ENCODE measurements around the gene SNED1.

SNED1 gene

DNA sequence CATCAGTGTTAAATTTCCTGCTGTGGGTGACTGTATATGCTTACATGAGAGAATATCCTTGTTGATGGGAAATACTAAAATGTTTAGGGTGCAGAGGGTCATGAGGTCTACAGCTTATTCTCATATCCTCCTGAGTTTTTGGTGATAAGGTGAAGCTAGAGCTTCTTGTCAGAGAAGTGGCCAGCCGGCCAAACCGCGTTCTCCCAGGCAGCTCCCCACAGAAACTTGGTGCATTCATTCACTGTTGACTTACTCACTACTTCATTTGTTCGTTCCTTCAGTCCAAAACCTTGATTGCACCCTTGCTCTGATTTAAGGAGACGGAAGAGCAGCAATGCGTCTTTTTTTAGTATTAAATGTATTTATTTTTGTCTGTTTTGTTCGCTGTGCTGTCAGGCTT lies 8.7 kb downstream of the SNED1 start:
- no peak for TF ChIP-seq ZBTB48 (tag by site-specific recombination; IDR thresholded peaks at IDR 0.05)
- no peak for TF ChIP-seq ZNF23 (tag by site-specific recombination; IDR thresholded peaks at IDR 0.05; ENCODE audit: borderline replicate concordance)
- TF ChIP-seq ZNF777 (tag by site-specific recombination; IDR thresholded peaks at IDR 0.05; ENCODE audit: borderline replicate concordance): no peak
- no peak for TF ChIP-seq ZNF155 (tag by site-specific recombination; IDR thresholded peaks at IDR 0.05)
- TF ChIP-seq, protein P1, sequence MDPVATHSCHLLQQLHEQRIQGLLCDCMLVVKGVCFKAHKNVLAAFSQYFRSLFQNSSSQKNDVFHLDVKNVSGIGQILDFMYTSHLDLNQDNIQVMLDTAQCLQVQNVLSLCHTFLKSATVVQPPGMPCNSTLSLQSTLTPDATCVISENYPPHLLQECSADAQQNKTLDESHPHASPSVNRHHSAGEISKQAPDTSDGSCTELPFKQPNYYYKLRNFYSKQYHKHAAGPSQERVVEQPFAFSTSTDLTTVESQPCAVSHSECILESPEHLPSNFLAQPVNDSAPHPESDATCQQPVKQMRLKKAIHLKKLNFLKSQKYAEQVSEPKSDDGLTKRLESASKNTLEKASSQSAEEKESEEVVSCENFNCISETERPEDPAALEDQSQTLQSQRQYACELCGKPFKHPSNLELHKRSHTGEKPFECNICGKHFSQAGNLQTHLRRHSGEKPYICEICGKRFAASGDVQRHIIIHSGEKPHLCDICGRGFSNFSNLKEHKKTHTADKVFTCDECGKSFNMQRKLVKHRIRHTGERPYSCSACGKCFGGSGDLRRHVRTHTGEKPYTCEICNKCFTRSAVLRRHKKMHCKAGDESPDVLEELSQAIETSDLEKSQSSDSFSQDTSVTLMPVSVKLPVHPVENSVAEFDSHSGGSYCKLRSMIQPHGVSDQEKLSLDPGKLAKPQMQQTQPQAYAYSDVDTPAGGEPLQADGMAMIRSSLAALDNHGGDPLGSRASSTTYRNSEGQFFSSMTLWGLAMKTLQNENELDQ (tag by site-specific recombination; IDR thresholded peaks at IDR 0.05; ENCODE audit: low read depth): no peak
- no peak for TF ChIP-seq ZNF391 (tag by site-specific recombination; IDR thresholded peaks at IDR 0.05; ENCODE audit: borderline replicate concordance, low read depth)
- TF ChIP-seq ZNF626 (tag by site-specific recombination; IDR thresholded peaks at IDR 0.05): no peak
- no peak for TF ChIP-seq YY1 (tag by site-specific recombination; IDR thresholded peaks at IDR 0.05)
- TF ChIP-seq, protein P2, sequence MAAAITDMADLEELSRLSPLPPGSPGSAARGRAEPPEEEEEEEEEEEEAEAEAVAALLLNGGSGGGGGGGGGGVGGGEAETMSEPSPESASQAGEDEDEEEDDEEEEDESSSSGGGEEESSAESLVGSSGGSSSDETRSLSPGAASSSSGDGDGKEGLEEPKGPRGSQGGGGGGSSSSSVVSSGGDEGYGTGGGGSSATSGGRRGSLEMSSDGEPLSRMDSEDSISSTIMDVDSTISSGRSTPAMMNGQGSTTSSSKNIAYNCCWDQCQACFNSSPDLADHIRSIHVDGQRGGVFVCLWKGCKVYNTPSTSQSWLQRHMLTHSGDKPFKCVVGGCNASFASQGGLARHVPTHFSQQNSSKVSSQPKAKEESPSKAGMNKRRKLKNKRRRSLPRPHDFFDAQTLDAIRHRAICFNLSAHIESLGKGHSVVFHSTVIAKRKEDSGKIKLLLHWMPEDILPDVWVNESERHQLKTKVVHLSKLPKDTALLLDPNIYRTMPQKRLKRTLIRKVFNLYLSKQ (tag by site-specific recombination; IDR thresholded peaks at IDR 0.05; ENCODE audit: borderline replicate concordance): no peak
- no peak for TF ChIP-seq PRDM1 (tag by site-specific recombination; IDR thresholded peaks at IDR 0.05)
- no peak for TF ChIP-seq GLI4 (tag by site-specific recombination; IDR thresholded peaks at IDR 0.05)
- TF ChIP-seq, protein P3, sequence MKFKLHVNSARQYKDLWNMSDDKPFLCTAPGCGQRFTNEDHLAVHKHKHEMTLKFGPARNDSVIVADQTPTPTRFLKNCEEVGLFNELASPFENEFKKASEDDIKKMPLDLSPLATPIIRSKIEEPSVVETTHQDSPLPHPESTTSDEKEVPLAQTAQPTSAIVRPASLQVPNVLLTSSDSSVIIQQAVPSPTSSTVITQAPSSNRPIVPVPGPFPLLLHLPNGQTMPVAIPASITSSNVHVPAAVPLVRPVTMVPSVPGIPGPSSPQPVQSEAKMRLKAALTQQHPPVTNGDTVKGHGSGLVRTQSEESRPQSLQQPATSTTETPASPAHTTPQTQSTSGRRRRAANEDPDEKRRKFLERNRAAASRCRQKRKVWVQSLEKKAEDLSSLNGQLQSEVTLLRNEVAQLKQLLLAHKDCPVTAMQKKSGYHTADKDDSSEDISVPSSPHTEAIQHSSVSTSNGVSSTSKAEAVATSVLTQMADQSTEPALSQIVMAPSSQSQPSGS (tag by site-specific recombination; IDR thresholded peaks at IDR 0.05; ENCODE audit: low read depth): no peak
- TF ChIP-seq ZNF175 (tag by site-specific recombination; IDR thresholded peaks at IDR 0.05): no peak
- no peak for TF ChIP-seq ZNF202 (tag by site-specific recombination; IDR thresholded peaks at IDR 0.05; ENCODE audit: borderline replicate concordance)
- no peak for TF ChIP-seq ZBTB7A (tag by site-specific recombination; IDR thresholded peaks at IDR 0.05; ENCODE audit: low read depth)
- no peak overlapping the region for H3K27ac ChIP-seq (ENCODE audit: extremely low read depth, low read depth, low read length)
- no peak overlapping the region for H3K4me3 ChIP-seq (ENCODE audit: low read depth, low read length)
- POLR2A ChIA-PET: no interaction called here
- no peaks in the 10 kb centered on the region for H3K9me3 ChIP-seq (ENCODE audit: control insufficient read depth, insufficient read depth, low read depth, low read length)
- CTCF ChIA-PET: no interaction called here
- H3K4me1 ChIP-seq (ENCODE audit: control insufficient read depth, insufficient read depth, low read length): peaks cover 11% of the 10 kb centered on the region
- peaks cover 0 to 3% of the 10 kb centered on the region in 2 experiments; a peak in 1 of 3 replicates for H3K36me3 ChIP-seq (ENCODE audit: control insufficient read depth in 2 of 2, insufficient read depth in 1 of 2, low read length in 2 of 2)

DNA sequence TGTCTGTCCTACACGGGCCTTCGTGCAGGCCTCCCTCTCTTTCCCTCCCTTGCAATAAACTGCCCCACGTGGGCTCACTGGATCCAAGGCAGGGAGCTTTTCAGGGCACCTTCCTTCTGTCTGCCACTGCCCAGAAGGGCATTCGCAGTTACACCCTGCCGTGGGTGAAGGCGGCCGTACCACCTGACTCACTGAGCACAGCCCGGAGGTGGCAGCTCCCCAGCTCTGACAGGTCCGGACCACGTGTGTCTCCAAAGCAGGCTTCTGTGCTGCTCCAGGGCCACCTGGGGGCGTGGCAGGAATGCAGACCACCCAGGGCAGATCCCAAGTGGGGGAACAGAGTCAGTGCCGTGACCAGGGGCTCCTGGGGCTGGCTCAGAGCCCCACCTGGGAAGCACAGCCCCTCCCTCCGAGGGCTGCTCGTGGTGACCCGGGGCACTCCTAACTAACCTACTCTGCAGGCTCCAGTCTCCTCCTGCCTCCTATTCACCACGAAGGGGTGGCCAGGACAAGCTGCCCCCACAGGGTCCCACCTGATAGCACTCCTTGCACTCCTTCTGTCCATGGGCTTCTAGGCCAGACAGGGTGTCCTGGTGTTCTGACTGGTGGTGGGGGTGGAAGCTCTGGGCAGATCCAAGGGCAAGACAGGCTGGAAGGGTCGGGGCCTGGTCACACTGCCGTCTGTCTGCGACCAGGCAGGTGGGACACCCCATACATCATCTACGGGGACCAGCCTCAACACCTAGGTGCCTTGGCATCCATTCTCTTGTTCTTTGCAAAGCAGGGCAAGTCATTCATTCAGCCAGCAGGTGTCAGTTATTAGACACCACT lies 9.7 kb downstream of the SNED1 start:
- ChIA-PET POLR2A (no interaction called here), CTCF (interaction anchor here (1.1 kb wide), 1 partner anchor 94 kb away, joined by 4 read pairs; no protein-coding TSS in a partner anchor)
- peaks cover 11% of the 10 kb centered on the region for H3K4me1 ChIP-seq (ENCODE audit: control insufficient read depth, insufficient read depth, low read length)
- TF ChIP-seq, protein P4, sequence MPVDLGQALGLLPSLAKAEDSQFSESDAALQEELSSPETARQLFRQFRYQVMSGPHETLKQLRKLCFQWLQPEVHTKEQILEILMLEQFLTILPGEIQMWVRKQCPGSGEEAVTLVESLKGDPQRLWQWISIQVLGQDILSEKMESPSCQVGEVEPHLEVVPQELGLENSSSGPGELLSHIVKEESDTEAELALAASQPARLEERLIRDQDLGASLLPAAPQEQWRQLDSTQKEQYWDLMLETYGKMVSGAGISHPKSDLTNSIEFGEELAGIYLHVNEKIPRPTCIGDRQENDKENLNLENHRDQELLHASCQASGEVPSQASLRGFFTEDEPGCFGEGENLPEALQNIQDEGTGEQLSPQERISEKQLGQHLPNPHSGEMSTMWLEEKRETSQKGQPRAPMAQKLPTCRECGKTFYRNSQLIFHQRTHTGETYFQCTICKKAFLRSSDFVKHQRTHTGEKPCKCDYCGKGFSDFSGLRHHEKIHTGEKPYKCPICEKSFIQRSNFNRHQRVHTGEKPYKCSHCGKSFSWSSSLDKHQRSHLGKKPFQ (tag by site-specific recombination; IDR thresholded peaks at IDR 0.05): no peak
- TF ChIP-seq, protein P5, sequence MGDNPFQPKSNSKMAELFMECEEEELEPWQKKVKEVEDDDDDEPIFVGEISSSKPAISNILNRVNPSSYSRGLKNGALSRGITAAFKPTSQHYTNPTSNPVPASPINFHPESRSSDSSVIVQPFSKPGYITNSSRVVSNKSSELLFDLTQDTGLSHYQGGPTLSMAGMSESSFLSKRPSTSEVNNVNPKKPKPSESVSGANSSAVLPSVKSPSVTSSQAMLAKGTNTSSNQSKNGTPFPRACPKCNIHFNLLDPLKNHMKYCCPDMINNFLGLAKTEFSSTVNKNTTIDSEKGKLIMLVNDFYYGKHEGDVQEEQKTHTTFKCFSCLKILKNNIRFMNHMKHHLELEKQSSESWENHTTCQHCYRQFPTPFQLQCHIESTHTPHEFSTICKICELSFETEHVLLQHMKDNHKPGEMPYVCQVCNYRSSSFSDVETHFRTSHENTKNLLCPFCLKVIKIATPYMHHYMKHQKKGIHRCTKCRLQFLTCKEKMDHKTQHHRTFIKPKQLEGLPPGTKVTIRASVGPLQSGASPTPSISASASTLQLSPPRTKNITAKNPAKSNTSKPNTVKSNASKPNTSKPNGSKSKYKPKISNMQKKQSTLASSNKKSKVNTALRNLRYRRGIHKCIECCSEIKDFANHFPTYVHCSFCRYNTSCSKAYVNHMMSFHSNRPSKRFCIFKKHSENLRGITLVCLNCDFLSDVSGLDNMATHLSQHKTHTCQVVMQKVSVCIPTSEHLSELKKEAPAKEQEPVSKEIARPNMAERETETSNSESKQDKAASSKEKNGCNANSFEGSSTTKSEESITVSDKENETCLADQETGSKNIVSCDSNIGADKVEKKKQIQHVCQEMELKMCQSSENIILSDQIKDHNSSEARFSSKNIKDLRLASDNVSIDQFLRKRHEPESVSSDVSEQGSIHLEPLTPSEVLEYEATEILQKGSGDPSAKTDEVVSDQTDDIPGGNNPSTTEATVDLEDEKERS (tag by site-specific recombination; IDR thresholded peaks at IDR 0.05): no peak
- TF ChIP-seq KLF16 (tag by site-specific recombination; IDR thresholded peaks at IDR 0.05): no peak
- TF ChIP-seq GLIS2 (tag by site-specific recombination; IDR thresholded peaks at IDR 0.05): no peak
- TF ChIP-seq REPIN1 (tag by site-specific recombination; IDR thresholded peaks at IDR 0.05; ENCODE audit: low read depth): no peak
- no peak for TF ChIP-seq ZNF350 (tag by site-specific recombination; IDR thresholded peaks at IDR 0.05)
- no peak for TF ChIP-seq ZNF768 (tag by site-specific recombination; IDR thresholded peaks at IDR 0.05)
- TF ChIP-seq, protein P6, sequence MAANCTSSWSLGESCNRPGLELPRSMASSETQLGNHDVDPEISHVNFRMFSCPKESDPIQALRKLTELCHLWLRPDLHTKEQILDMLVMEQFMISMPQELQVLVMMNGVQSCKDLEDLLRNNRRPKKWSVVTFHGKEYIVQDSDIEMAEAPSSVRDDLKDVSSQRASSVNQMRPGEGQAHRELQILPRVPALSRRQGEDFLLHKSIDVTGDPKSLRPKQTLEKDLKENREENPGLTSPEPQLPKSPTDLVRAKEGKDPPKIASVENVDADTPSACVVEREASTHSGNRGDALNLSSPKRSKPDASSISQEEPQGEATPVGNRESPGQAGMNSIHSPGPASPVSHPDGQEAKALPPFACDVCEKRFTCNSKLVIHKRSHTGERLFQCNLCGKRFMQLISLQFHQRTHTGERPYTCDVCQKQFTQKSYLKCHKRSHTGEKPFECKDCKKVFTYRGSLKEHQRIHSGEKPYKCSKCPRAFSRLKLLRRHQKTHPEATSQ (tag by site-specific recombination; IDR thresholded peaks at IDR 0.05): no peak

More for the DNA sequence above, 9.7 kb downstream of the SNED1 start:
- Histone ChIP-seq H3K9me3 (ENCODE audit: control insufficient read depth, insufficient read depth, low read depth, low read length) (no peaks in the 10 kb centered on the region), H3K27ac (ENCODE audit: extremely low read depth, low read depth, low read length) (no peak overlapping the region), H3K36me3 (ENCODE audit: control insufficient read depth in 2 of 2, insufficient read depth in 1 of 2, low read length in 2 of 2) (peaks cover 0 to 3% of the 10 kb centered on the region in 2 experiments; a peak in 1 of 3 replicates), H3K4me3 (ENCODE audit: low read depth, low read length) (no peak overlapping the region)
